HPDE6-E6E7 (cell line): ENCODE results near the gene FGD5.

Experiments used
- DNase-seq: peaks from one replicate; pipeline ENCODE4 v3.0.0; 2011; ENCODE audit warnings: missing footprints; ENCODE audit errors: extremely low spot score

The FGD5 gene

GRCh38 chr3:14933820-14934425 is 115.2 kb downstream of the FGD5 start:
- no peak for DNase-seq

DNA sequence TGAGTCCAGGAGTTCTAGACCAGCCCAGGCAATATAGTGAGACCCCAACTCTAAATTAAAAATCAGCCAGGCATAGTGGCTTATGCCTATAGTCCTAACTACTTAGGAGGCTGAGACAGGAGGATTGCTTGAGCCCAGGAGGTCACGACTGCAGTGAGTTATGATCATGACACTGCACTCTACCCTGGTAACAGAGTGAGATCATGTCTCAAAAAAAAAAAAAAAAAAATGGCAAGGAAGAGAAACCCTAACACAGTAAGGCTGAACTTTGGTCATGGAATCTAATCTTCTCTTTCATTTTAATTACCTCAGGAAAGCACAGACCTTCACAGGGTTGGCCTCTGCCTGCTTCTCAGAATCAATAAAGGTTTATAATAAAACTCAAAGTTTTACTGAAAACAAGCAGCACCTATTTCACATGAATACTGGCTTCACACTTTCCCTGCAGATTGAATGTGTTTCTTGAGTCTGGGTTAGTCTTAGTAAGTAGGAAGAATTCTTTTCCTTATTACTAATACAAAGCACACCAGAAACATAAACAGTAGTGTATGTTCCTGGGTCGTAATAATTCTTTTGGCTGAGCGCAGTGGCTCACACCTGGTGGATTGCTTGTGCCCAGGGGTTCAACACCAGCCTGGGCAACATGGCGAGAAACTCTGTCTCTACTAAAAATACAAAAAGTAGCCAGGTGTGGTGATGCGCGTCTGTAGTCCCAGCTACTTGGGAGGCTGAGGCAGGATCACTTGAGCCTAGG is 117.0 kb downstream of the FGD5 start:
- no peak for DNase-seq

DNA sequence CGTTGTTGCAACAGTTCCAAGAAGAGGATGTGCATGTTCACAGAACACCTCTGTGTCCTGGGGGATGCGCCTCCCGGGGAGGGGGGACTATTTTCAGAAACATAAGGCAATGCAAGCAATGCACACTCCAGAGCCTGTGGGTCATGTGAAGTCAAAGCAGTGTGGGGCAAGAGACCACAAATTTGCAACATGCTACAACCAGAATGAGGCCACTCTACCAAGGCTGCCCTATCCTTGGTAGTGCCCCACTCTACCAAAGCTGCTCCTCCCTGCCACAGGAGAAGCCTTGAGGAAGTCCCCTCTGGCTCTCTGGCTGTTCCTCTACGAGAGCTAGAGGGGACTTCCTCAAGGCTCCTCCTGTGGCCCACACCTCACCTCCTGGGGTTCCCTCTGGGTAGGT is 120.2 kb downstream of the FGD5 start:
- DNase-seq: no peak

DNA sequence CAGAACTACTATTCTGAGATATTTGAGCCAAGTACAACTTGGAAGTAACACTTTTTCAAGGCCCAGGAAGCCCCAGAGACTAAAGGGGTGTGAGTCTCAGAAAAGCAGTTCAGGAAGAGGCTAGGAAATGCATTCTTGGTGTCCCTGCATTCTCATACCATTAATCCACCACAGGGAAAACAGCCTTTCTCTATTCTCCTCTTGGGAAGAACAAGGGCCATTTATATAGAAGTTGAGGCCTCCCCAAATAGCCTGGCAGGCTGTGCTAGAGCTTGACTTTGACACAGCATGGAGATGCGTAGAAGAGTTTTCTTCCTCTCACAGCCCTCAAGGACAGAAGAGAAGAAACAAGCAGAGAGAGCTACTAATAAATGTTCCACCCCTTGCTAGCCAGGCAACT is 123.1 kb downstream of the FGD5 start:
- DNase-seq: no peak

- DNase-seq: no peak
These were observed 124.3 kb downstream of the FGD5 start for GRCh38 chr3:14943042-14943441.

- DNase-seq: no peak
These were observed 127.5 kb downstream of the FGD5 start for GRCh38 chr3:14946236-14946635.

GRCh38 chr3:14946739-14947099 is 128.0 kb downstream of the FGD5 start:
- DNase-seq: no peak

DNA sequence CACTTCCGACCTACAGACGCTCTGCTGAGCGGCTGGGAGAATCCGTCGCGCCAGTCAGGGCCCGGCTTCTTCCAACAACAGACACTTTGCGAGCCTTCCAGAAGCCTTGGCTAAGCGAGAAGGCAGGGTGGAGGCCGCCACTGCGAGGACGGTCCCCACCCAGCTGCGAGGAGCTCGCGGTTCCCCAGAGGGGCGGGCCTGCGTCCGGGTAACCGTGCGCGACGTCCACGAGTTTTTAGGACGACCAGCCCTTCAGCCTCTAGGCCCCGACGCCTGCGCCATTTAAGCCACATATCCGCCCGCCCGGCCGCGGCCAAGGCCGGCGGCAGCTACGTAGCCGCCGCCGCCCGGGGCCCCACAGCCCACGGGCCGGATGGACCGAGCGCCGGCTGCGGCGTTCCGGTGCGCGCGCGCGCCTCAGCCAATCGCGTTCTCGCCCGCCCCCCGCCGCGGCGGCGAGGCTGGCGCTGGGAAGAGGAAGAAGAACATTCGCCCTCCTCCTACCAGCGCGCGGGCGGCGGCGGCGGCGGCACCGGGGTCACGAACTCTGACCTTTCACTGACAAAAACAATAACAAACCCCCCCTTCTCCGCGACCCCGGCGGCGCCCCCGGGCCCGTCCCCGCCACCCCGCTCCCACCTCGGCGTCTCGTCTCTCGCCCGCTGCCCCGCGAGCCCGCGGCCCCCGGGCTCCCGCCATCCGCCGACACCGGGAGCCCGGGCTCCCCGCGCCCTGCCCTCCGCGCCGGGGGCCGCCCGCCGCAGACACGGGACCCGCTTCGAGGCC is 128.5 kb downstream of the FGD5 start, which contains the start of gene NR2C2:
NR2C2 (plus strand) TSS at position 484 of the 786 bp plus-strand sequence. CDS start 56,332 bp downstream, outside the sequence.
- no peak for DNase-seq

DNA sequence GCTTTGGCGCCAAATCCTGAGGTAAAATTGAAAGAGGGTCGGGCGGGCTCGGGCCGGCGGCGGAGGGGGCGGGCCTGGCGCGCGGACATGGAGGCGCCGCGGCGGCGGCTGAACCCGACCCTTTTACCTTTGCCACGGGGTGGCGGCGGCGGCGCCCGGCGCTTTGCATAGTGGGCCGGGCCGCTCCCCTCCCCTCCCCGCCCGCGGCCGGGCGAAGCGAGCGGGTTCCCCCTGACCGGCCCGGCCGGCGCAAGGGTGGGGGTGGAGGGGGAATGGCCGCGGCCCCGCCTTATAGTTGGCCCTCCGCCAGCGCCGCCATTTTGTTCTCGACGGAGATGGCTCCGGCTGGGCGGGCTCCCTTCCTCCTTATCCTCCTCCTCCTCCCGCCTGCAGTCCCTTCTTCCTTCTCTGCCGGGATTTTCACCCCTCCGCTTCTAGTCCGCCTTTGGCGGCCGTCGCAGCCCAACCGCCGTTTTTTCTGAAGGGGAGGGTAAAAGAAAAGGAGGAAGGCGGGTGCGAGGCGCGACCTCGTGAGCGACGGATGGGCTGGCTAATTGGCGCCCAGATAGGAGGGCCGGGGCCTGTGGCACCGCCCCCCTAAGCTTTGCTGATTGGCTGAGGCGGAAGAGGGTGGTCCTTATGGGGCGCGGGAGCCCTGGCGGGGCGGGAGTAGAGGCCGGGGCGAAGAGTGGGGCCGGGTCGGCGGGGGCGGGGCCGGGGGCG is 129.3 kb downstream of the FGD5 start:
- DNase-seq: peak; percentile 75

DNA sequence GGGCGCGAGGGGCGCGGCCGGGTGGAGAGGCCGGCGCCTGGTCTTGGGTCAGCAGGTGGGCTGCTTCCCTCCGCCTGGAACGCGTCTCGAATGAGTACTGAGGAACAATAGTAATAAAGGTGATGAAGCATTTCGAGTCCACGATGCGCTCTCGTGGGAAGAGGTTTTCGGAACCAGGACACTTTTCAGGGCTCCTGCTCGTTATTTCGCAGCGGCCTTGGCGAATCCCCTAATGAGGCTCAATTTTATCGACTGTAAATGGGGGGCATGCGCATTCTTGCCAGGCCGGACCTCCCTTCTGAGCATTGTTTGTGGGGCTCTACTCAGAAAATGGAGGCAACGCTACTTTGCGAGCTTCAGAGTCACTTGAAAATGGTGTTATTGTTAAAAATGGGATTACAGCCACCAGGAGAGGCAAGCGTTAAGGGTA is 129.9 kb downstream of the FGD5 start:
- DNase-seq: no peak

DNA sequence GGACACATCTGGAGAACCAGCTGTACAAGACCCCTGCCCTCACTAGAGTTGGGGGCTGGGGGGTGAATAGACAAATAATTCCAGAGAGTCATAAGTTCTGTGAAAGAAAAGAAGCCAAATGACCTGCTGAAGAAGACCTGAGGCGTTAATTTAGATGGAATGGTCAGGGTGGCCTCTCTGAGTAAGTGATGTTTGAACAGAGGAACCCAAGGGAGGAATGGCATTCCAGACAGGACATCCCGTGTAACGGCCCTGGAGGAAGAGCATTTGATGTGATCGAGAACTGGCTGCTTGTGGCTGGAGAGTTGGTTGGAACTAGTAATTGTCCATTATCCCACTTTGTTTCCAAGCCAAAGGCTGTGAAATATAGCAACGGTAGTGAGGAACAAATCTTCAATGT is 130.4 kb downstream of the FGD5 start:
- DNase-seq: no peak

GRCh38 chr3:14950274-14950673 is 131.5 kb downstream of the FGD5 start:
- DNase-seq: no peak

- no peak for DNase-seq
These were observed 138.4 kb downstream of the FGD5 start for GRCh38 chr3:14957153-14957552.

DNA sequence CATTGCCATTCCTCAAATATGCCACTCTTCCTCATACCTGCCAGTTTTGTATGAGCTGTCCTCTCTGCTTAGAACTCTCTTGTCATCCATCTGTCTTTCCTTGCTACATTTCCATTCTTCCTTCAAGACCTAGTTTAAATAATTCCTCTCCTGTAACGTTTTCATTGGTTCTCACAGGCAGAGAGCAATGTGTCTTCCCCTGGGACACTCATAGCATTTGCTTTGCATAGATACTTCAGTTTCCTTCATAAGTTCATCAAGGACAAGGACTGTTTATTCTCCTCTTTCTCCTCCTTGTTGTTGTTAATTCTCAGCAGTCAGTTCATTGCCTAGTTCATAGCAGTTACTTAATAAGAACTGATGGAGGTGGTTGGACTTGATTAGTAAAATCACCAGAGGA is 139.2 kb downstream of the FGD5 start:
- DNase-seq: no peak

- no peak for DNase-seq
These were observed 140.7 kb downstream of the FGD5 start for GRCh38 chr3:14959359-14959943.

- no peak for DNase-seq
These were observed 144.0 kb downstream of the FGD5 start for GRCh38 chr3:14962762-14963161.

DNA sequence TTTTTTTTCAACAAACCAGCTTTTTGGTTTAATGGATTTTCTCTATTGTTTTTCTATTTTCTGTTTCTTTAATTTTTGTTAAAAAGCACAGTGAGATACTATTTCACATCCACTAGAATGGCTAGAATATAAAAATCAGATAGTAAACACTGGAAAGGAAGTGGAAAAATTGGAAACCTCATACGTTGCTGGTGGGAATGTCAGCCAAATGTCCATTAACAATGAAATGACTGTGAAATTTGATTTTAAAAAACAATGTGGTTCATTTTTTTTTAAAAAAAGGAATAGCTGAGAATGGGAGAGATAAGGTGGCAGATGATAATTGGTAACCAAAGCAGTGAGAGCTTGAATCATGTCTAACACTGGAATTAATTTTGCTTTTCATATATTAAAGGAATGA is 148.5 kb downstream of the FGD5 start:
- DNase-seq: no peak

DNA sequence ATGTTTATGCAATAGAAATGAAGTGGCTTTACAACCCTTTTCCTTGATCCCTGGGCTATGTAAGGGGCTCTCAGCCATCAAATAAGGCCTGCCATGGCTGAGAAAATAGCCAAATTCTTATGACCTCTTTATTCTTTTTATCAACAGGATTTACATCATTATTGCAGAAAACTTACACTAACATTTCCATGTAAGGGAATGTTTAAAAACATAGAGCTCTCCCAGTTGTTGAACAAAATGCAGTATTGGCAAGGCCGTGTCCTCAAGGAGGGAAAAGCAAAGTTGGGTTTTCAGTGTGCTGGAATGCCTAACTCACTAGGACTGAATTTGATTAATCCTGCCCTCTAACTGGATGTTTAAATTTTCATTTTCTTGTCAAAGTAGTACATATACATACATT is 150.9 kb downstream of the FGD5 start:
- DNase-seq: no peak

DNA sequence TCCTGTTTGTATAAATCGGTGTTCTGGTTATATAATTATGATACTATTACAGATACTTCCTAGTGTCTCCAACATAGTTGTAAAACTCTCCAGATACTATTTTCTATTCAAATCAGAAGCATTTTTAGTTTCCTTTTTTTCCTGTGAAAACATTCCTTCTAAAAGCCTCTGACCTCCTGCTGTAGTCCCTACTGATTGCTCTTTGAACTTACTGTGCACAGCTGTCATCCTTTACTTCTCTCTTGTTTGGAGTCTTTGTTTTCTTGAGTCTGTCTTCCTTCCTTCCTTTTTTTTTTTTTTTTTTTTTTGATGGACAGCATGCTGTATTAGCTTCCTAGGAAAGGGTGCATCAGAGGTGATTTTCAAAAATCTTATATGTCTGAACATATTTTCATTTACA is 157.6 kb downstream of the FGD5 start:
- no peak for DNase-seq

DNA sequence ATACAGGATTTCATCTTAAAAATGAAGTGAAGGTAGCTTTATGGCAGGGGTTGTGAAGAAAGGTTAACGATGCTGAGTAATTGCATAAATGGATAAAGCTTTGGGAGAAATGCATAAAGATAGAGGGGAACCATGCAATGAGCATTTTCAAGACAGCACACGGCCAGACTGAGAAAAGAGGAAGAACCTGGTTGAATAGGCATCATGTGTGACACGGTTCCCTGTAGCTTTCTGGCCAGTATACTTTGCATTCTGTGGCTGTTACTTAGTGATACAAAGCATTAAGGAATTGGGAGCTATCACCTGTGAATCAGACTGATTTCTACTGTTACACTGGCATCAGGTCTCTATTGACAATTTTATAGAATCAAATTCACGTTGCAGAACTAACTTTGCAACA is 161.9 kb downstream of the FGD5 start:
- DNase-seq: no peak
